ENCODE data around the gene CHST10.

GRCh38 chr2:100403722-100404121 lies 13.7 kb downstream of the CHST10 start:
- TF ChIP-seq CTCF (IDR thresholded peaks at IDR 0.05 in 8 of 11, conservative IDR thresholded peaks at IDR 0.05 in 3 of 11) (no peak), POLR2AphosphoS5 (IDR thresholded peaks at IDR 0.05) (no peak)

Data from spleen (tissue), 7 donors.